Hippocampal formation (tissue), 2 donors: Measurements from ENCODE around the gene ANO1.

Source experiments
- DNase-seq, 2 donors: peaks; one replicate each; lab custom pipeline; 2025; lab: John Stamatoyannopoulos, UW

ANO1 gene

GRCh38 chr11:70137383-70137782, 59.3 kb downstream of the ANO1 start:
- DNase-seq = no peak

DNA sequence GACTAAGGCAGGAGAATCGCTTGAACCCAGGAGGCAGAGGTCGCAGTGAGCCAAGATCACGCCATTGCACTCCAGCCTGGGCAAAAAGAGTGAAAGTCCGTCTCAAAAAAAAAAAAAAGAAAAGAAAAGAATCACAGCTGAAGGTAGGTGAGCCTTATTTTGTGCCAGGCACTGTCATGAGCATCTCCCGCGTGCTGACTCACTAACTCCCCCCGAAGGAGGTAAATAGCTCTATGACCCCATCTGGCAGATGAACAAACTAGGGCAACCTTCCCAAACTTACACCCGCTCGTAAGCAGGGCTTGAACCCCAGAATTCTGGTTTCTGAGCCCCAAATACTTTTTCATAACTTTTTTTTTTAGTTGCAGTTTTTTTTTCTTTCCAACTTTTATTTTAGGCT, 60.3 kb downstream of the ANO1 start:
- no peak for DNase-seq

DNA sequence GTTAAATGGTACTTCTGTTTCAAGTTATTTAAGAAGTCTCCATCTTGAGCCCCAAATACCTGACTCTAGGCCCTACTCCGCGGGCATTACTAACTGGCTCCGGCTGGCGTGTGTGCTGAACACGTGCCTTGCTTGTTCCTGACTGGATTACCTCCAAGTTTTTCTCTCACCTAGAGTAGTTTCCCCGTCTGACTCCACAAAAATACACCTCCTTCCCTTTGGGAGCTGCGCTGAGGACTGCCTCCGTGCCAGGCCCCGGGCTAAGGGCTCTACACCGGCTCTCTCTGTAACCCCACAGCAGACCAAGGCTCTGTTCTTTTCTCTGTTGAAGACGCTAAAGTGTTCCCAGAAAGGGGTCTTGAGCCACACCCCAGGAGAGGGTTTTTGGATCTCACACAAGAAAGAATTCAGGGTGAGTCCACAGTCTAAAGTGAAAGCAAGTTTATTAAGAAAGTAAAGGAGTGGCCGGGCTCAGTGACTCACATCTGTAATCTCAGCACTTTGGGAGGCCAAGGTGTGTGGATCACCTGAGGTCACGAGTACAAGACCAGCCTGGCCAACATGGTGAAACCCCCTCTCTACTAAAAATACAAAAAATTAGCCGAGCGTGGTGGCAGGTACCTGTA, 61.8 kb downstream of the ANO1 start:
- DNase-seq = no peak

DNA sequence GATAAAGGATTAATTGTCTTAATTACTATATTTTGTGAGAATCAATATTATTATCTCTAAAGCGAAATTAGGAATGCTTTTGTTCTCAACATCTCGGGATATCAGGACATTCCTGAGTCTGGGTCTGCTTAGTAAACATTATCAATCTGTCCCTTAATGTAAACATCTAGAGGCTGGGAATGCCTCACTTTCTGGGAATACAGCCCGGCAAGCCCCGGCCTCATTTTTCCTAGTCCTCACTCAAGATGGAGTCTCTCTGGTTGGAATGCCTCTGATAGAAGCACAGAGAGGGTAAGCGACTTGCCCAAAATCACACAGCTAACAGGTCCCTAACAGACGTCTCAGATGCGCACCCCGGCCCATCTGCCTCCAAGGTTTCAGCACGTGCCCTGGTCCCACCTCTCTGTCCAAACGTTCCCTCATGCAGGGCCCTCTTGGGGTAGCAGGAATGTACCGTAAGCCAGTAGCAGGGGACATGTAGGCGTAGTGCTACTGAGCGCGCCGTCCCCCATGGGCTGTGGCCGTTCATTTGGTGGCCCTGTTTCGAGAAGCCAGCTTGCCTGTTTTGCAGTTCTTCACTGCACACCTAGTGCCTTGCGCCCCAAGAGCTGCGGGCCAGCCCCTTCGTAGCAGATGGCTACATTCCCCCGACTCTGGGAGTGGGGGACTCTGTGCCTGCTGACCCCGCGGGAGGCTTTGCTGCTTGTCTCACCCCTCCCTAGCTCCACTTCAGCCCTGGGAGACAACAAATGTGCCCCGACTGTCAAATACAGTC, 62.8 kb downstream of the ANO1 start:
- DNase-seq = no peak

- DNase-seq = no peak
Measured at GRCh38 chr11:70141486-70142220, 63.5 kb downstream of the ANO1 start.

- DNase-seq = no peak
Measured at GRCh38 chr11:70142221-70142875, 64.2 kb downstream of the ANO1 start.

DNA sequence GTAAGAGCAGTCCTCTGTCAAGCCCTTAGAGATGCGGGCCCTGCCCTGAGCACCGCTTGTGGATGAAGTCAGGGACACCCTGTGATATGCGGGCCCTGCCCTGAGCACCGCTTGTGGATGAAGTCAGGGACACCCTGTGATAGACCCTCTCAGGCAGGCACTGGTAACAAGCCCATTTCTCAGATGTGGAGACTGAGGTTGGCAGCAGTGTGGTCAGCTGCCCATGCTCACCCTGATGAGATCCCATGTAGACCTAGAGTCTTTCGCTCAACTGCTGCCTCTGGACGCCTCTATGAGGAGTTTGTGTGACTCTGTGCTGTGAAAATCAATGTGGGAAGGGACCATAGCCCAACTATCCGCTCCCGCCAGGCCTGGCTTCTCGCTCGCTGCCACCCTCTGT, 66.1 kb downstream of the ANO1 start:
- DNase-seq = no peak

- no peak for DNase-seq
Measured at GRCh38 chr11:70145071-70145470, 67.0 kb downstream of the ANO1 start.

GRCh38 chr11:70145841-70146240, 67.7 kb downstream of the ANO1 start:
- DNase-seq = no peak

GRCh38 chr11:70146299-70146698, 68.2 kb downstream of the ANO1 start:
- DNase-seq = no peak

GRCh38 chr11:70146895-70147520, 68.9 kb downstream of the ANO1 start:
- DNase-seq = no peak

DNA sequence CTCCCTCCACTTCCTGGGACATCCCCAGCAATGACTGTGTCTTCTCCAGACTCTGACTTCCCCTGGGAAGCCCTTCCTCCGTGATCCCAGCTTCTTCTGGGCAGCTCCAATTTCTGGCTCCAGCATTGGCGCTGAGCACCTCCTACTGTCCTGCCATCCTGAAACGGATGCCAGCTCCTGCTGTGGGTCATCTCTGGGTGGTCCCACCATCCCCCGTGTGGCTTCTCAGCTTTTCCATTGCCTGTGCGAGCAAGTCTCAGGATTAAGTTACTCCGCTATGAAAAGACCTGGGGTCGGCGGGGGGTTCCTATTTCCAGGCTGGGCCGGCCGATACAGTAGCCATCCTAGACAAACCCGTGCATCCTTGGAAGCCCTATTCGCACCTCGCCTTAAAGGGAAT, 69.6 kb downstream of the ANO1 start:
- no peak for DNase-seq

- no peak for DNase-seq
Measured at GRCh38 chr11:70151671-70152070, 73.6 kb downstream of the ANO1 start.

DNA sequence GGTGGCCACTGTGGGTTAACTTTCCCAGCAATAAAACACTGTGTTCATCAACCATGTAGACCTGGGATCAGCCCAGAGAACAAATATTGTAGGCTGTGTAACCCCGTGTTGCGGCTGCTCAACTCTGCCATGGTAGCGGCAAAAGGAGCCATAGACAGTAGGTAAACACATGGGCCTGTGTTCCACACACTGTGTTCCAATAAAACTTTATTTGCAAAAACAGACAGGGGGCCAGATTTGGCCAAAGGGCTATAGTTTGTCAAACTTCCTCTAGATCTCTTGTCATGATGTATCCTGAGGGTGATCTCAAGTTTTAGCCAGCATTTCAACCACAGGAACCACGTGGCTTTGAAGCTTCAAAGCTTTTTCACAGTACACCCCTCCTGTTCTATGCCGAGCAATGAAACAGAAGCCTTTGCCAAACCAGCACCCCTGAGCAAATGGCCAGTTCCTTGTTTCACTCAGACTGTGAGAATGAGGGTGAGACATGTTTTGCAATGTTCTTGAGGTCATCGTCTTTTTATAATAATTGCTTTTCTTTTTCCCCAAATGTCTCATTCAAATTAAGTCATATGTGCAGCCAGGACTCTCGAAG, 75.1 kb downstream of the ANO1 start:
- no peak for DNase-seq

DNA sequence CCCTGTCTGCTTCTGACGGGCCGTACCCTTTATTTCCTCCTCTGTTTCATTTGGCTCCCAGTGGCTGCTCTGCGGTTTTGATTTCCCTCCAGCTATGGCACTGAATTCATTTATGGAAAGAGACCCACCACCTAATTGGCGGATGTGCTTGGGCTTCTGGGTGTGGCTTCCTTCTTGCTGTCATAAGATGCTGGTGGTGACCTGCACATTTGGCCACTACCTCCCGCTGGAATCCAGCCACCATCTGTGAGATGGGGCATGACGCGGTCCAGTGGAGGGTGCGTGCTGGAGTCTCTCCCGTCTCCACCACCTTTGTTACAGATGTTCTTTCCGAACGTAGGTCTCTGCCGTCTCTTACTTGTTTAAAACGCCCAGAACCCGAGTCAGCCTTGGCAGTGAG, 77.3 kb downstream of the ANO1 start:
- no peak for DNase-seq

DNA sequence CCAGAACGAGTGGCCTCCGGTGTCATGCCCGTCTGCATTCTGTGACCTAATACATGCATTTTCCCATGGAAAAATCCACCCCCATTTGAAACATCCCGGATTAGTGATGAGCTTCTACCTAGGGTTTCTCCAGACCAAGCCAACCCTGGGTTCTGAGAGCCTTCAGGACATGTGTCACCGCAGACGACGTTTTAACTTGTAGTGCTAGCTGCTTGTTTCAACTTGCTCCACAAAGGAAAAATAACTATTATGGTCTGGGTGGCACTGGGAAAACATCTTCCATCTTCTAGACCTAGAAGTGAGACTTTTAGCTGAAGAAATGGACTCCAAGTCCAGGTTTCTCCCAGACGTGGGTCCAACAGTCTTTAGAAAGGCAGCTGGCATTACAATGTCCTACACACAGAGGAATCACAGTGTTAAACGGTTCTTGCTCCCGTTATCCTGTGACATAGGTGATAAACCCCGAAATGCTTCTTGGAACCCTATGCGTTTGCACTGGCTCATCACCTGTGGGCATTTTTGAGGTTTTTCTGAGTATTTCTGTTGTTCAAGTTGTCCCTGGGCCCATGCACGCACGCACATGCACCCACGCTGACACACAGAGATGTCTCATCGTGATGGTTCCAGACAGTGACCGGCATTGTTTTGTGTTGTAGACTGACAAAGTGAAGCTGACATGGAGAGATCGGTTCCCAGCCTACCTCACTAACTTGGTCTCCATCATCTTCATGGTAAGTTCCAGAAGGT, 78.3 kb downstream of the ANO1 start:
- no peak for DNase-seq

DNA sequence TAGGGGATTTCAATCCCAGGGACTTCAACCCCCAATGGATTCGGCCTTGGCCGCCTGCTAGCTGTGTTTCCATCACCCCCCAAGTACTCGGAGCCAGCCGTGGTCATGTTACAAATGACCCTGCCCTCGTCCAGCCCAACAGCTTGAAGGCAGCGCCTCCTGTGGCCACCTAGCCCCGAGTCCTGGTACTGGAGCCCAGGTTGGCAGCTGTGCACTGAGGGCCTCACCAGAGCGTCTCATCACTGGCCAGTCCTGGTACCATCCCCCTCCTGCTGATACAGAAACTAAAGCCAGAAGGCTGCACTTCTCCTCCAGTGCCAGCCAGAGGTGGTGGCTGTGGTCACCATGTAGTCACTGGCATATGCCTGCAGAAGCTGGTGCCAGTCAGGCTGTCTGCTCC, 80.1 kb downstream of the ANO1 start:
- DNase-seq = no peak

DNA sequence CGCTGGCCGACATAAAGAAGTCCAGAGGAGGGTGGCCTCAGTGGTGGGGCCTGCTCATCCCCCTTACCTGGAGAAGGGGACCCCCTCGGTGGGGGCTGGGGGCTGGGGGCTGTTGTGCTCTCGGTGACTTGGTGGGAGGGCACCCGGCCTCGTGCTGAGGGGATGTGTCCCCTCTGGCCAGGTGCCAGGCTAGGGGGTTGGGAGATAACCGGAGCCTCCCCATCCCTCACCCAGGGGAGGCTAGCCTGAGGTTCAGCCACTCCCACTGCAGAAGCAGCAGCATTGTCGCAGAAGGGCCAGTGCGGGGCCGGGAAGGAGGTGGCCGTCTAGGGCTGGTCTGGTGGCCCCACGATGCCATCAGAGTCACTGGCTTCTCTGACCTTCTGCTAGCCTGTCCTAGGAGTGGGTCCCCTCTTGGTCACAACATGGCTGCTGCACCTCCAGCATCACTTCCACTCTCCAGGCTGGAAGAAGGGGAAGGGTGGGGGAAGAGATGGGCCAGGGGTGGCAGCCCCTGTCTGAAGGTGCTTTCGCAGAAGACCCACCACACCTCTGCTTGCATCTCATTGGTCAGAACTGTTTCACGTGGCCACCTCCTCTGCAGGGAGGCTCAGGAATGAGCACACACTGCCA, 80.8 kb downstream of the ANO1 start:
- DNase-seq = no peak

GRCh38 chr11:70159627-70160570, 81.8 kb downstream of the ANO1 start:
- no peak for DNase-seq
